Effector CD4-positive, alpha-beta T cell (primary cell): ENCODE data around the gene BRSK1.
"Not testable (repeated sequence)": the region's sequence is repeated elsewhere in the genome, so short reads cannot be mapped to it uniquely, and the experiment has no call there.

Source experiments
- DNase-seq: peaks from one replicate; pipeline ENCODE4 v3.0.0-alpha.2; 2020

BRSK1 gene

GRCh38 chr19:55305491-55305890, 21.7 kb downstream of the BRSK1 start:
- DNase-seq = peak; percentile 54

DNA sequence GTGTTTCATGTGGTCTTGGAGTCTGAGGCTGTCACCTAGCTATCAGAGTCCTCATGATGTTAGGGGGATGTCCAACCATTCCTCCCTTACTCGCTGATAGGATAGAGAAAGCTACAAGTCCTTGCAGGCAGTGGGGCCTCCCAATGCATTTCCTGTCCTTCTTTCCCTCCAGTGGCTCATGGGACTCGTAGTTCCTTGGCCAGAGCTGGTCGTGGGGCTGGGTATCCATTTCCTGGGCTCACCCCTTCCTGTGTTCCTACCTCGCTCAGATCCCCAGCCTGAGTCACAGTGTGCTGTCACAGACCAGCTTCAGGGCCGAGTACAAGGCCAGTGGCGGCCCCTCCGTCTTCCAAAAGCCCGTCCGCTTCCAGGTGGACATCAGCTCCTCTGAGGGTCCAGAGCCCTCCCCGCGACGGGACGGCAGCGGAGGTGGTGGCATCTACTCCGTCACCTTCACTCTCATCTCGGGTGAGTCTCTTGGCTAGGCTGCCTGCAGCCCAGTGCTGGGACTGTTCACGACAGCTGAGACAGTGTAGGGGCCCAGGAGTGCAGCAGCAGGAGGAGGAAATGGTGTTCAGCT, 22.3 kb downstream of the BRSK1 start:
- no peak for DNase-seq

GRCh38 chr19:55306712-55307111, 22.9 kb downstream of the BRSK1 start:
- DNase-seq = no peak

- no peak for DNase-seq
Observed at GRCh38 chr19:55308281-55308680, 24.5 kb downstream of the BRSK1 start.

GRCh38 chr19:55309448-55309847, 25.7 kb downstream of the BRSK1 start:
- DNase-seq = no peak

- DNase-seq = no peak
Observed at GRCh38 chr19:55310498-55310897, 26.7 kb downstream of the BRSK1 start.

GRCh38 chr19:55311397-55311796, 27.6 kb downstream of the BRSK1 start:
- no peak for DNase-seq

DNA sequence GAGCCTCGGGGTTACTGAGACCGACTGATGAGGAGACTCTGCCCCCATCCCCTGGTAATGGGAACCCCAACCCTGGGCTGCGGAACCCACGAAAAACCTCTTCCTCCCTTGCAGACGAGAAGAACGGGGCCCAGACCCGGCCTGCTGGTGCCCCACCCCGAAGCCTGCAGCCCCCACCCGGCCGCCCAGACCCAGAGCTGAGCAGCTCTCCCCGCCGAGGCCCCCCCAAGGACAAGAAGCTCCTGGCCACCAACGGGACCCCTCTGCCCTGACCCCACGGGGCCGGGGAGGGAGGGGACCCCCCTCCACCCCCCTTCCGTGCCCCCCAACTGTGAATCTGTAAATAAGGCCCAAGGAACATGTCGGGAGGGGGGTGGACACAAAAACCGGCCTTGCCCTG, 28.0 kb downstream of the BRSK1 start:
- DNase-seq = no peak

DNA sequence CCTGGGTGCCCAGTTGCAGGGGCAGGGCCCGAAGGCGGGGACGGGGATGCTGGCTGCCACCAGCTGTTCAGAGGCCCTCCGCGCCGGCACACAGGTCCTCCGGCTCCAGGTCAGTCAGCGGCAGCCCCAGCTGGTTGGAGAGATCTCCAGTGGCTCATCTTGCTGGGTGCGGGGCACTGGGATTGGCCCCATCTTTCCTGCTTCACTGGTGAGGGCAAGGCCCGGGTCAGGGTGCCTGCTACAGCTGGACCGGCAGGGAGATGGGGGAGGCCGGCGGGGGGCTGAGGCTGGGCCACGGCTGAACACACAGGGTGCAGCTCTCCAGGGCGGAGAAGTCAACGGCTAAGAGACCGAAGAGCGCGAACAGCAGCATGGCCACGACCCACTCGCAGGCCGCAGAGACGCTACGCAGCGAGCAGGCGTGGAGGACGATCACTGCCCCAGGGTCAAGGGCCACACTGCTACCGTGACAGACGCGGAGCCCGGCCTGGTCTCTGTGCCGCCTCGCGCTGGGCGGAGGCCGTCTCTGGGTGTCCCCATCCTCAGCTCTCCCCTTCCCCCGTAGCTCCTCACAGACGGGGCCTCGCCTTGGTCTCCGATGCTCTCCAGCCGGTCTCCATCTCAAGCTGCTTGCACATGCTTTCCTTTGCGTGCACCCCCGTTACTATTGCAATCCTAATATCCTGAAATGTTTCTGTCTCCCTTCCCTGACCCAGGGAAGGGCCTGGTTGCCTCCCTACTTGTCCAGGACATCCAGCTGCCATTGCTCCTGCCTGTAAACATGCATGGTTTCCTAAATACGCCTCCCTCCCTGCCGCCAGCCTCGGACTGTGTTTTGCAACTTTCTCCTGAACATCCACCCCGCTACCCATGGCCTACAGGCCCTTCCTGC, 29.1 kb downstream of the BRSK1 start:
- no peak for DNase-seq

DNA sequence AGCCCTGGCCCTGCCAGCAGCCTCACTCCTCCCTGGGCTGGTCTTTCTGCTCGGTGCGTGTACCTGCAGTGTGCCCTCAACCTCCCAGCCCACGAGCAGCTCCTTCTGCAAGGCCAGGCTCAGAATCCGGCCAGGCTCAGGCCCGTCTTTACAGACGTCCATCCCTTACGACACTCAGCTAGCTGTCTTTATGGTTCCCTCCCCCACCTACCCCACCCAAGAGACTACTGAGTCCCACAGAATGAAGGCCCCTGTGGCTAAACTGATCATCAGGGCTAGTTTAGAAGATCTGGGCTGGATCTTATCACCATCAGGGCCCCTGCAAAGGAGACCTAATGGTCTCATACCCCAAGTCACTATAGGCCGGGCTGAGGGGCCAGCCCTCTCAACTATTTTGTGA, 30.6 kb downstream of the BRSK1 start:
- no peak for DNase-seq

DNA sequence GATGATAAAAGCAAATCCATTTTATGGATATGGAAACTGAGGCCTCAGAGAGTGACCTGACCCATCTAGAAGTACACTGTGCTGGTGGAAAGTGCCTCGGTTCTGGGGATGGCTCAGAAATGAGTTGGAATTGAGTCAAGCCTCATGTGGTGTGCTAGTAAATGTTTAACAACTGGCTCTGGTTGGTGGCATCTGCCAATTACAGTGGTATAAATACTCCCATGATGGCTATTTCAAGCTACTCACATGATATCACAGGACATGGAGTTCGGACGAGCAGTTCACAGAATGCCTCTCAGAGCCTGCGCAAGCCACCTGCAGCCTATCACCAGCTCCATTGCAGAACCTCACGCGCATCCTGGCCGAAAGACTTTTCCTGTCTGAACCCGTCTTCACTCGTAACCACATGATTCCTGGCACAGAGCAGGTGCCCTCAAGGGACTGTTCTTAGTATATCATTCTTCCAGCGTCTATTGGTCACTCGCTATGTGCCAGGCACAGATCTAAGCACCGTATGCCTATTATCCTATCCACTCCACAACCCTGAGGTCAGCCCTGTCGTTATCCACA, 32.2 kb downstream of the BRSK1 start:
- DNase-seq = no peak

GRCh38 chr19:55316646-55317045, 32.8 kb downstream of the BRSK1 start:
- no peak for DNase-seq

GRCh38 chr19:55319785-55320184, 36.0 kb downstream of the BRSK1 start:
- no peak for DNase-seq

DNA sequence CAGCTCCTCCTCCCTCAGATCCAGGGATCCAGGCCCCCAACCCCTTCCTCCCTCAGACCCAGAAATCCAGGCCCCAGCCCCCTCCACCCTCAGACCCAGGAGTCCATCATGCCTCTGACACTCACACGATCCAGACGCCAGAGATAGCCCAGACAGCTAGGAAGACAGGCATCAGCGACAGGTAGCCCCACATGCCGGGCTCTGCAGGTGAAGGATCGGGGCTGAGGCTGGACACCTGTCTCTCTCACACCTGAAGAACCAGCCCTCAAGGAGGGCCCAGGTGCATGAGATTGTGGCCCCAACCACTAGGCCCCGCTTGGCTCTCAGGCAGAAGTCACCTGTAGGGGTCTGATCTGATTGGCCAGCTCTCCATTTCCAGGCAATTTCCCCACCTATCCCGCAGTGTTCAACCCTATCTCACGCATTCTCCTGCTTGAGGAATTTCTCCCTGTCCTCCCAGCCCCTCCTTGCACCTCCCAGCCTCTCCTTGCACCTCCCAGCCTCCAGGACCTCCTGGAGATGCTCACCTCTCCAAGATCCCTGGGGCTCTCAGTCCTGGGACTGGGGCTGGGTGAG, 37.1 kb downstream of the BRSK1 start:
- DNase-seq = no peak

DNA sequence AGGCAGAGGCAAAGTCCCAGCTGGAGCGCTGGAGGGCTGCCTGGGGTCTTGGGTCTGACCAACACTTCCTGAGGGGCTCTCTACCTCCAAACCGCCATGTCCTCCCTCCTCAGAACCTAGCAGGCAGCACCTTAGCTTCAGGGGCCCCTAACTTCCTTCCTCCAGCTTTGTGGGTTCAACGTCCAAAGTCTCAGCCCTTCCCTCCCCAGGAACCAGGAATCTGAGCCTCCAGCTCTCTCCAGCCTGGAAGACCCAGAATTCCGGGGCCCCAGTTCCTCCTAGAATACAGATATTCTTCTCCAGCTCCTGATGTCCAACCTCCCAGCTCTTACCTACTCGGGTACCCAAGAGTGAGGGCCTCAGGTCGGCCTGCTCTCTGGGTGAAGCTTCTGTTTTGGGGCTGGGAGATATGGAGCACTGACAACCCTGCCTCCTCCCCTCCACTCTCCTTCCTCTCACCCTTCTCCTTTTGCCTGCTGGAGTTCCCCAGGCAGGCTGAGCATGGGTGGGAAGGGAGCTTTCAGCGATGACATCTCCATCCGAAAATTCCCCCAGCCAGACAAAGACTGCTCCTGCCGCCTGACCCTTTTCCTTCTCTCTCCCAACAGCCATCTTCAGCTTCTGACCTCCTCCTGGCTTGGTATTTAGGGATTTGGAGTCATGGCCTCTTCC, 37.8 kb downstream of the BRSK1 start:
- no peak for DNase-seq

DNA sequence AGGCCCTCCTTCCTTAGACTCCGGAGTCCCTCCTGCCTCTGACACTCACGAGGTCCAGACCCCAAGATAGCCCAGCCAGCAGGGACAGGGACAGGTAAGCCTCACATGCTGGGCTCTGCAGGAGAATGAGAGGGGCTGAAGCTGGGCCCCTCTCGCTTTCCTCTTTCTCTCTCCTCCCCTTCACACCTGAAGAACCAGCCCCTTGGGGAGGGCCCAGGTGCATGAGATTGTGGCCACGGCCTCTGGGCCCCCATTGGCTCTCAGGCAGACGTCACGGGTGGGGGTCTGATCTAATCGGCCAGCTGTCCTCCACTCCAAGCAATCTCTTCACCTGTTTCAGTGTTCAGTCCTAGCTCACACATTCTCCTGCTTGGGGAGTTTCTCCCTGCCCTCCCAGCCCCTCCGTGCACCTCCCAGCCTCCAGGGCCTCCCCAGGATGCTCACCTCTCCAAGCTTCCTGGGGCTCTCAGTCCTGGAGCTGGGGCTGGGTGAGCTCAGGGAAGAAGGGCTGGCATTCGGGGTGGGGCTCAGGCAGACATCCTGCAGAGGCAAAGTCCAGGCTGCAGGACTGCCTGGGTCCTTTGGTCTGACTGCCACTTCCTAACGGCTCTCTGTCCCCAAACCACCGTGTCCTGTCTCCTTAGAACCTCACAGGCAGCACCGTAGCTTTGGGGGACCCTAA, 38.5 kb downstream of the BRSK1 start:
- DNase-seq = no peak

DNA sequence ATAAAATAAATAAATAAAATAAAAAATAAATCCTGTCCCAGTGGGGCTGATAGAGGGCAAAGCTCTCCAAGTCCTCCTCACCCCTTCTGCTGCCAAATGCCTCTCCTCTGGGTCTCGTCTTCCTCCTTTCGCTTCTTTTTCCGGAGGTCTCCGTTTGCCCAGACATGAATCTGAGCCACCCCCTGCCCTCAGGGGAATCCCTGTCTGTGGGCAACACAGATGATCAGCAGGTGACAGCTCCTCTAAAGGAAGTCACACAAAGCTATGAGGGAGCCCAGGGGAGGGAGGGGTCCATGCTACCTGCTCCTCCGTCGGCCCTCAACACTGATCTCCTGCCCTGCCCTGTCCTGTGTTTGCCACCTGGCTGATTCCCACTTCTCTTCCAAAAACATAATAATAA, 40.9 kb downstream of the BRSK1 start:
- no peak for DNase-seq

GRCh38 chr19:55325172-55325571, 41.4 kb downstream of the BRSK1 start, which contains the start of gene TMEM150B:
Gene TMEM150B, minus strand, starts transcription at chr19:55325341. Its CDS starts 4,305 bp downstream, at chr19:55321036.
- no peak for DNase-seq

DNA sequence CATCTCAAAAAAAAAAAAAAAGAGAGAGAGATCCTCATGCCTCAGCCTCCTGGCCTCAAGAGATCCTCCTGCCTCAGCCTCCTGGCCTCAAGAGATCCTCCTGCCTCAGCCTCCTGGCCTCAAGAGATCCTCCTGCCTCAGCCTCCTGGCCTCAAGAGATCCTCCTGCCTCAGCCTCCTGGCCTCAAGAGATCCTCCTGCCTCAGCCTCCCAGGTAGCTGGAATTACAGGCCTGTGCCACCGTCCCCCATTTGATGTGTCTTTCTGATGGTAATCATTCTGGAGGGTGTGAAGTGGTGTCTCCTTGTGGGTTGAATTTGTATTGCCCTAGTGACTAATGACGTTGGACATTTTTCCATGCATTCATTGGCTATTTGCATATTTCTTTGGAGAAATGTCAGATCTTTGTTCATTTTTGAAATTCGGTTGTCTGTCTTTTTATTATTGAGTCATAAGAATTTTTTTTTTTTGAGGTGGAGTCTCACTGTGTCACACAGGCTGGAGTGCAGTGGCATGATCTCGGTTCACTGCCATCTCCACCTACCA, 45.0 kb downstream of the BRSK1 start:
- DNase-seq = not testable (repeated sequence)

GRCh38 chr19:55329791-55330190, 46.0 kb downstream of the BRSK1 start:
- DNase-seq = not testable (repeated sequence)

GRCh38 chr19:55333870-55334269, 50.1 kb downstream of the BRSK1 start:
- no peak for DNase-seq

- no peak for DNase-seq
Observed at GRCh38 chr19:55336101-55336500, 52.3 kb downstream of the BRSK1 start.
